ENCODE results near the gene POLD4. TPM values are rescaled to one million over a fixed set of nuclear protein-coding genes. Genes with fewer than 3 reads are reported as not detected.
"Not testable (repeated sequence)": the region's sequence is repeated elsewhere in the genome, so short reads cannot be mapped to it uniquely, and the experiment has no call there.

POLD4 gene
- total RNA-seq, 1 donor from 2014 or later = 19.8 TPM

GRCh38 chr11:67321313-67321871, 32.0 kb downstream of the POLD4 start:
- Mint-ChIP-seq H3K27ac (peak overlapping the region; percentile 63), H3K9me3 (ENCODE audit: low read depth) (no peaks in the 10 kb centered on the region), H3K27me3 (no peaks in the 10 kb centered on the region), H3K4me1 (ENCODE audit: low read depth) (peaks cover 10% of the 10 kb centered on the region), H3K4me3 (ENCODE audit: low read depth) (no peak overlapping the region), H3K36me3 (ENCODE audit: insufficient read depth) (peaks cover 4% of the 10 kb centered on the region)
- TF ChIP-seq CTCF (IDR thresholded peaks at IDR 0.05; ENCODE audit: unreplicated experiment) = no peak
- no peak for DNase-seq (ENCODE audit: low spot score, unreplicated experiment)

- H3K9me3 Mint-ChIP-seq (ENCODE audit: low read depth) = no peaks in the 10 kb centered on the region
- TF ChIP-seq CTCF (IDR thresholded peaks at IDR 0.05; ENCODE audit: unreplicated experiment) = no peak
- H3K27ac Mint-ChIP-seq = no peak overlapping the region
- H3K36me3 Mint-ChIP-seq (ENCODE audit: insufficient read depth) = no peaks in the 10 kb centered on the region
- peaks cover 10% of the 10 kb centered on the region for H3K4me1 Mint-ChIP-seq (ENCODE audit: low read depth)
- no peak overlapping the region for H3K4me3 Mint-ChIP-seq (ENCODE audit: low read depth)
- DNase-seq (ENCODE audit: low spot score, unreplicated experiment) = no peak
- H3K27me3 Mint-ChIP-seq = no peaks in the 10 kb centered on the region
Measured at GRCh38 chr11:67320691-67321090, 32.7 kb downstream of the POLD4 start.

- no peak overlapping the region for H3K4me3 Mint-ChIP-seq (ENCODE audit: low read depth)
- no peak overlapping the region for H3K27ac Mint-ChIP-seq
- peaks cover 10% of the 10 kb centered on the region for H3K4me1 Mint-ChIP-seq (ENCODE audit: low read depth)
- no peaks in the 10 kb centered on the region for H3K27me3 Mint-ChIP-seq
- TF ChIP-seq CTCF (IDR thresholded peaks at IDR 0.05; ENCODE audit: unreplicated experiment) = no peak
- no peak for DNase-seq (ENCODE audit: low spot score, unreplicated experiment)
- no peaks in the 10 kb centered on the region for H3K9me3 Mint-ChIP-seq (ENCODE audit: low read depth)
- H3K36me3 Mint-ChIP-seq (ENCODE audit: insufficient read depth) = no peaks in the 10 kb centered on the region
Measured at GRCh38 chr11:67320011-67320410, 33.3 kb downstream of the POLD4 start.

GRCh38 chr11:67318876-67319275, 34.5 kb downstream of the POLD4 start:
- not testable (repeated sequence) for H3K27ac Mint-ChIP-seq; H3K27me3 Mint-ChIP-seq; DNase-seq (ENCODE audit: low spot score, unreplicated experiment); H3K9me3 Mint-ChIP-seq (ENCODE audit: low read depth); H3K36me3 Mint-ChIP-seq (ENCODE audit: insufficient read depth)
- peak overlapping the region; percentile 96 for H3K4me3 Mint-ChIP-seq (ENCODE audit: low read depth)
- peaks cover 10% of the 10 kb centered on the region for H3K4me1 Mint-ChIP-seq (ENCODE audit: low read depth)

- H3K36me3 Mint-ChIP-seq (ENCODE audit: insufficient read depth) = no peaks in the 10 kb centered on the region
- H3K4me3 Mint-ChIP-seq (ENCODE audit: low read depth) = peak overlapping the region; percentile 96
- no peak for TF ChIP-seq CTCF (IDR thresholded peaks at IDR 0.05; ENCODE audit: unreplicated experiment)
- no peaks in the 10 kb centered on the region for H3K9me3 Mint-ChIP-seq (ENCODE audit: low read depth)
- peaks cover 7% of the 10 kb centered on the region for H3K4me1 Mint-ChIP-seq (ENCODE audit: low read depth)
- DNase-seq (ENCODE audit: low spot score, unreplicated experiment) = no peak
- peak overlapping the region; percentile 96 for H3K27ac Mint-ChIP-seq
- no peaks in the 10 kb centered on the region for H3K27me3 Mint-ChIP-seq
Measured at GRCh38 chr11:67317888-67318555, 35.3 kb downstream of the POLD4 start.

Data from progenitor cell of endocrine pancreas (in vitro differentiated cells).